IMR-90 (cell line): ENCODE measurements around the gene KLF12. TPM values are rescaled to one million over a fixed set of nuclear protein-coding genes. Genes with fewer than 3 reads are reported as not detected.

Source experiments
- ATAC-seq: fragments of 200-7000 bp; cut with Tn5 transposase; 2 replicates; pipeline ENCODE4 v1.9.1; 2020; ENCODE audit warnings: low read depth, mild to moderate bottlenecking, moderate library complexity
- BruUV-seq: library from RNA; stranded (reverse); fragments of 400-500 nt; replicated peaks from 2 replicates; lab custom pipeline; 2021; lab: Mats Ljungman, UMichigan
- CTCF ChIA-PET: fragments of 300-600 bp; formaldehyde crosslinking; extraction: SDS; loops from one replicate; lab custom pipeline; 2021; ENCODE audit warnings: antibody characterized with exemption; lab: Yijun Ruan, JAX
- POLR2A ChIA-PET: fragments of 300-600 bp; sonication (Branson Sonifier 250); formaldehyde crosslinking; loops from one replicate; lab custom pipeline; 2022; ENCODE audit warnings: antibody characterized with exemption; ENCODE audit not compliant: unreplicated experiment; lab: Charles Lee
- DNase-seq: peaks from one replicate; pipeline ENCODE4 v3.0.0; 2013
- H2AFZ ChIP-seq: replicated peaks from 2 replicates; pipeline ENCODE3; 2013; ENCODE audit warnings: low read length, mild to moderate bottlenecking; ENCODE audit not compliant: poor library complexity
- H2AK5ac ChIP-seq: 2 replicates; pipeline ENCODE4 v1.6.1; 2013; ENCODE audit warnings: low read depth, low read length, inconsistent platforms
- H2AK9ac ChIP-seq: replicated peaks from 2 replicates; pipeline ENCODE3; 2013; ENCODE audit warnings: mild to moderate bottlenecking, low read depth, low read length, moderate library complexity; ENCODE audit not compliant: poor library complexity
- H2BK120ac ChIP-seq: 2 replicates; pipeline ENCODE4 v1.6.1; 2013; ENCODE audit warnings: low read depth, low read length, inconsistent platforms
- H2BK15ac ChIP-seq: 3 replicates; pipeline ENCODE4 v1.6.1; 2013; ENCODE audit warnings: low read depth, low read length, inconsistent platforms
- H2BK20ac ChIP-seq: 2 replicates; pipeline ENCODE4 v1.6.1; 2013; ENCODE audit warnings: low read depth, mild to moderate bottlenecking, inconsistent platforms, low read length, moderate library complexity
- H2BK5ac ChIP-seq: 2 replicates; pipeline ENCODE4 v1.6.1; 2013; ENCODE audit warnings: mild to moderate bottlenecking, low read depth, low read length, inconsistent platforms; ENCODE audit not compliant: poor library complexity, severe bottlenecking
- H3K14ac ChIP-seq: replicated peaks from 2 replicates; pipeline ENCODE4 v1.6.1; 2013; ENCODE audit warnings: low read depth, low read length, inconsistent platforms
- H3K18ac ChIP-seq: 2 replicates; pipeline ENCODE4 v1.6.1; 2013; ENCODE audit warnings: low read depth, low read length, control low read depth
- H3K23ac ChIP-seq: 2 replicates; pipeline ENCODE4 v1.6.1; 2013; ENCODE audit warnings: low read depth, low read length, inconsistent platforms
- H3K27ac ChIP-seq: 2 replicates; pipeline ENCODE4 v1.5.1; 2013; ENCODE audit warnings: mild to moderate bottlenecking, control low read depth, low read length; ENCODE audit not compliant: insufficient read depth
- H3K27me3 ChIP-seq: 2 replicates; pipeline ENCODE4 v1.6.1; 2013; ENCODE audit warnings: low read length; ENCODE audit not compliant: control insufficient read depth, insufficient read depth
- H3K36me3 ChIP-seq: 2 replicates; pipeline ENCODE4 v1.6.1; 2013; ENCODE audit warnings: low read length, mixed read lengths; ENCODE audit not compliant: control insufficient read depth, insufficient read depth
- H3K4ac ChIP-seq: 2 replicates; pipeline ENCODE4 v1.6.1; 2013; ENCODE audit warnings: low read depth, low read length, inconsistent platforms
- H3K4me1 ChIP-seq: 2 replicates; pipeline ENCODE4 v1.6.1; 2013; ENCODE audit warnings: low read length, mixed read lengths; ENCODE audit not compliant: control insufficient read depth, insufficient read depth
- H3K4me2 ChIP-seq: 2 replicates; pipeline ENCODE4 v1.6.1; 2013; ENCODE audit warnings: low read depth, mild to moderate bottlenecking, control low read depth, low read length, moderate library complexity
- H3K4me3 ChIP-seq: 2 replicates; pipeline ENCODE4 v1.5.1; 2013; ENCODE audit warnings: low read depth, mild to moderate bottlenecking, control low read depth, low read length, moderate library complexity; ENCODE audit not compliant: insufficient read depth
- H3K56ac ChIP-seq: 2 replicates; pipeline ENCODE4 v1.6.1; 2013; ENCODE audit warnings: low read length, inconsistent platforms; ENCODE audit not compliant: insufficient read depth; ENCODE audit errors: extremely low read depth
- H3K79me1 ChIP-seq, 2 experiments: 2 replicates each; pipeline ENCODE4 v1.6.1; 2013; ENCODE audit warnings: low read length in 2 of 2, inconsistent platforms in 1 of 2, low read depth in 1 of 2
- H3K9ac ChIP-seq: 2 replicates; pipeline ENCODE4 v1.6.1; 2013; ENCODE audit warnings: low read depth, low read length, control low read depth
- H3K9me1 ChIP-seq: 2 replicates; pipeline ENCODE4 v1.6.1; 2013; ENCODE audit warnings: low read length, inconsistent platforms; ENCODE audit not compliant: insufficient read depth
- H3K9me3 ChIP-seq: 2 replicates; pipeline ENCODE4 v1.6.1; 2013; ENCODE audit warnings: low read length; ENCODE audit not compliant: control insufficient read depth, insufficient read depth
- H4K20me1 ChIP-seq: 2 replicates; pipeline ENCODE4 v1.6.1; 2013; ENCODE audit warnings: low read length, inconsistent platforms; ENCODE audit not compliant: insufficient read depth
- H4K5ac ChIP-seq: 2 replicates; pipeline ENCODE4 v1.6.1; 2013; ENCODE audit warnings: mild to moderate bottlenecking, low read depth, low read length, control low read depth
- H4K8ac ChIP-seq, 2 experiments: 2 replicates each; pipeline ENCODE4 v1.6.1; 2013; ENCODE audit warnings: low read depth in 2 of 2, low read length in 2 of 2, control low read depth in 1 of 2, inconsistent platforms in 1 of 2
- H4K91ac ChIP-seq: 2 replicates; pipeline ENCODE4 v1.6.1; 2013; ENCODE audit warnings: low read depth, low read length, inconsistent platforms; ENCODE audit not compliant: insufficient read depth
- CEBPB ChIP-seq: IDR thresholded peaks from 2 replicates; pipeline ENCODE4 v1.6.1; 2012; ENCODE audit warnings: low read depth, low read length, improper control_type of control experiment
- CHD1 ChIP-seq: IDR thresholded peaks from 2 replicates; pipeline ENCODE4 v1.6.1; 2012; ENCODE audit warnings: low read depth, low read length, improper control_type of control experiment
- FOS ChIP-seq: fragments of 150-350 bp; IDR thresholded peaks from 2 replicates; pipeline ENCODE4 v1.6.1; 2016; ENCODE audit warnings: low read depth, low read length
- MXI1 ChIP-seq: IDR thresholded peaks from 2 replicates; pipeline ENCODE4 v1.6.1; 2012; ENCODE audit warnings: low read depth, mild to moderate bottlenecking, low read length, moderate library complexity, borderline replicate concordance
- NFE2L2 ChIP-seq: fragments of 150-350 bp; IDR thresholded peaks from 2 replicates; pipeline ENCODE4 v1.6.1; 2016; ENCODE audit warnings: low read depth, mild to moderate bottlenecking, low read length
- RAD21 ChIP-seq: IDR thresholded peaks from 2 replicates; pipeline ENCODE4 v1.6.1; 2012; ENCODE audit warnings: low read length, improper control_type of control experiment
- RCOR1 ChIP-seq: IDR thresholded peaks from 2 replicates; pipeline ENCODE4 v1.6.1; 2012; ENCODE audit warnings: mild to moderate bottlenecking, low read length, improper control_type of control experiment; ENCODE audit not compliant: insufficient replicate concordance
- RFX5 ChIP-seq: IDR thresholded peaks from 2 replicates; pipeline ENCODE4 v1.8.0; 2012; ENCODE audit warnings: low read depth, mild to moderate bottlenecking, low read length, moderate library complexity
- WGBS, 2 experiments: methylation state at CpG; one replicate each; pipeline versions ENCODE4 v1.1.5 to v1.1.7; 2013; ENCODE audit warnings: missing lambda C conversion rate in 2 of 2; ENCODE audit not compliant: insufficient read length in 1 of 2; ENCODE audit errors: extremely low coverage in 2 of 2; 5-methylcytosine and 5-hydroxymethylcytosine counted together
- dilution Hi-C: fragments of 300-500 bp; cut with HindIII; formaldehyde crosslinking; loops from one replicate; pipeline ENCODE4 v1.14.3; 2018; ENCODE audit warnings: low sequenced_read_pairs; ENCODE audit not compliant: unreplicated experiment
- in situ Hi-C: fragments of 300-500 bp; cut with MboI; formaldehyde crosslinking; loops from 3 replicates; pipeline ENCODE4 v1.14.3; 2019; ENCODE audit warnings: low sequenced_read_pairs, inconsistent platforms, mixed read lengths
- intact Hi-C: fragments of 100-400 bp; cut with micrococcal nuclease; formaldehyde crosslinking; loops from 2 replicates; pipeline ENCODE4 v1.10.0; 2022
- polyA plus RNA-seq, 3 experiments: library from polyadenylated mRNA; depleted of rRNA; stranded (reverse); fragments of >200 nt; gene quantifications; 2 replicates each; pipeline ENCODE4 v1.2.3, GENCODE V29; 2012; ENCODE audit warnings: low replicate concordance in 1 of 3
- total RNA-seq: library from RNA; depleted of rRNA; stranded (reverse); fragments of >200 nt; gene quantifications from 2 replicates; pipeline ENCODE4 v1.2.3, GENCODE V29; 2012
- TF ChIP-seq, protein P1 (sequence below): fragments of 150-350 bp; IDR thresholded peaks from 2 replicates; pipeline ENCODE4 v1.6.1; 2016; ENCODE audit warnings: low read depth, mild to moderate bottlenecking, low read length, moderate library complexity, borderline replicate concordance
- TF ChIP-seq, protein P2 (sequence below): conservative IDR thresholded peaks from 2 replicates; pipeline ENCODE4 v1.5.1; 2012; ENCODE audit warnings: mild to moderate bottlenecking, low read depth, low read length, improper control_type of control experiment

Gene KLF12
- total and polyA plus RNA-seq, 2 of the 4 experiments (the other 2 are of a cell fraction) = 8.8 to 44.8 TPM

DNA sequence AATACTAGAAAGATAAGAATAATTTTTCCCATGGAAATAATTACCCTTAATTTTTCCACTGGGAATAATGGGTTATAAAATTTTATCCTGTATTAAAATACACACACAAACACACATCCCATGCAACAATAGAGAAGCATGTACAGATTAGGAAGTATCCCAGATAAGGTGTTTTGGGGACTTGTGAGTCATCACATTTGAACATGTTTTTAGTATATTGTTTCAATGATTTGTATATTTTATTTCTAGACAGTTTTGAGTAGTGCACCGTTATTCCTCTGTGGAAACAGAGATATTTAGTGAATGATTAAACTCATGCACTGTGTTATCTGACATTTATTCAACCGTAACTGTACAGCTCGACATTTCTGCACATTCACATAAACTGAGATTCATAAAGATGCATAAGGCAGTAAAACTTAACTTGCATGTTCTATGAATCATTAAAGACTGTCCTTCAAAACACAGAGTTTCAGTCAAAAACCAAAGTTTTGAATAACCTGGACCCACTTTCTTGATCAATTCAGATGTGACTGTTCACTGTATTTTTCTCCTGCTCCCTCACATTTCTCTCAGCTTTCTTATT, 30.1 kb downstream of the KLF12 start:
- Histone ChIP-seq H3K9ac (no peak overlapping the region), H2BK5ac (no peak overlapping the region), H3K4me2 (peak overlapping the region; percentile 50; the same call in 1 of the 2 replicates), H3K9me1 (peaks cover 3% of the 10 kb centered on the region), H2BK20ac (no peak overlapping the region), H3K56ac (no peak overlapping the region), H3K27me3 (no peaks in the 10 kb centered on the region), H3K14ac (no peak overlapping the region; the same call in 1 of the 2 replicates), H3K4me1 (peaks cover 5% of the 10 kb centered on the region), H4K5ac (no peak overlapping the region), H4K20me1 (peaks cover 17% of the 10 kb centered on the region; the same call in 1 of the 2 replicates), H2AK5ac (no peak overlapping the region), H3K23ac (no peak overlapping the region), H2BK120ac (no peak overlapping the region), H3K27ac (no peak overlapping the region), H3K18ac (no peak overlapping the region), H4K91ac (no peak overlapping the region), H3K36me3 (no peaks in the 10 kb centered on the region), H2AFZ (no peak overlapping the region), H2AK9ac (no peak overlapping the region), H2BK15ac (no peak overlapping the region), H4K8ac (no peak overlapping the region; a peak in 1 of 4 replicates), H3K4ac (no peak overlapping the region), H3K9me3 (no peaks in the 10 kb centered on the region), H3K79me1 (peaks cover 36 to 71% of the 10 kb centered on the region in 2 experiments), H3K4me3 (no peak overlapping the region)
- no TSS peak for BruUV-seq
- WGBS, 2 experiments = no CpG with 5 or more reads among the region's 3 CpGs
- dilution Hi-C loops (no loop called here), intact Hi-C loops (no loop called here), in situ Hi-C loops (no loop called here)
- ChIA-PET POLR2A (no interaction called here), CTCF (no interaction called here)
- no peak for TF ChIP-seq NFE2L2
- TF ChIP-seq MXI1 = no peak
- TF ChIP-seq, protein P1, sequence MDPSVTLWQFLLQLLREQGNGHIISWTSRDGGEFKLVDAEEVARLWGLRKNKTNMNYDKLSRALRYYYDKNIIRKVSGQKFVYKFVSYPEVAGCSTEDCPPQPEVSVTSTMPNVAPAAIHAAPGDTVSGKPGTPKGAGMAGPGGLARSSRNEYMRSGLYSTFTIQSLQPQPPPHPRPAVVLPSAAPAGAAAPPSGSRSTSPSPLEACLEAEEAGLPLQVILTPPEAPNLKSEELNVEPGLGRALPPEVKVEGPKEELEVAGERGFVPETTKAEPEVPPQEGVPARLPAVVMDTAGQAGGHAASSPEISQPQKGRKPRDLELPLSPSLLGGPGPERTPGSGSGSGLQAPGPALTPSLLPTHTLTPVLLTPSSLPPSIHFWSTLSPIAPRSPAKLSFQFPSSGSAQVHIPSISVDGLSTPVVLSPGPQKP = no peak
- no peak for TF ChIP-seq FOS
- TF ChIP-seq RCOR1 = no peak
- no peak for TF ChIP-seq RAD21
- TF ChIP-seq CEBPB = no peak
- no peak for TF ChIP-seq CHD1
- no peak for TF ChIP-seq RFX5
- TF ChIP-seq, protein P2, sequence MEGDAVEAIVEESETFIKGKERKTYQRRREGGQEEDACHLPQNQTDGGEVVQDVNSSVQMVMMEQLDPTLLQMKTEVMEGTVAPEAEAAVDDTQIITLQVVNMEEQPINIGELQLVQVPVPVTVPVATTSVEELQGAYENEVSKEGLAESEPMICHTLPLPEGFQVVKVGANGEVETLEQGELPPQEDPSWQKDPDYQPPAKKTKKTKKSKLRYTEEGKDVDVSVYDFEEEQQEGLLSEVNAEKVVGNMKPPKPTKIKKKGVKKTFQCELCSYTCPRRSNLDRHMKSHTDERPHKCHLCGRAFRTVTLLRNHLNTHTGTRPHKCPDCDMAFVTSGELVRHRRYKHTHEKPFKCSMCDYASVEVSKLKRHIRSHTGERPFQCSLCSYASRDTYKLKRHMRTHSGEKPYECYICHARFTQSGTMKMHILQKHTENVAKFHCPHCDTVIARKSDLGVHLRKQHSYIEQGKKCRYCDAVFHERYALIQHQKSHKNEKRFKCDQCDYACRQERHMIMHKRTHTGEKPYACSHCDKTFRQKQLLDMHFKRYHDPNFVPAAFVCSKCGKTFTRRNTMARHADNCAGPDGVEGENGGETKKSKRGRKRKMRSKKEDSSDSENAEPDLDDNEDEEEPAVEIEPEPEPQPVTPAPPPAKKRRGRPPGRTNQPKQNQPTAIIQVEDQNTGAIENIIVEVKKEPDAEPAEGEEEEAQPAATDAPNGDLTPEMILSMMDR = no peak
- DNase-seq (no peak), ATAC-seq (0 out of 2 replicates have a peak, but pooled peaks have one; percentile 27)
